Esophagus squamous epithelium (tissue), 5 donors: ENCODE results near the gene GUSB. TPM values are rescaled to one million over a fixed set of nuclear protein-coding genes. Genes with fewer than 3 reads are reported as not detected.
A peak's percentile ranks its signal among the peaks of the same experiment; 100 is the strongest.
"Not testable (repeated sequence)": the region's sequence is repeated elsewhere in the genome, so short reads cannot be mapped to it uniquely, and the experiment has no call there.

Source experiments
- DNase-seq: peaks from one replicate; lab custom pipeline; 2025; lab: John Stamatoyannopoulos, UW
- H3K27ac ChIP-seq, 4 donors: fragments of 200-600 bp; sonication (generic); one replicate each; pipeline ENCODE4 v1.5.1; 2016 to 2019; ENCODE audit warnings: mild to moderate bottlenecking in 1 of 4
- H3K27me3 ChIP-seq, 4 donors: fragments of 200-600 bp; sonication (generic); 1 replicate in 3 of 4; 2 replicates in 1 of 4; pipeline versions ENCODE4 v1.5.1 to v1.6.0; 2017 to 2021; ENCODE audit warnings: antibody characterized with exemption in 1 of 4
- H3K36me3 ChIP-seq, 3 donors: fragments of 200-600 bp; sonication (generic); one replicate each; pipeline ENCODE4 v1.5.1; 2016 to 2019
- H3K4me1 ChIP-seq, 3 donors: fragments of 200-600 bp; sonication (generic); one replicate each; pipeline ENCODE4 v1.5.1; 2017 to 2019
- H3K4me3 ChIP-seq, 4 donors: fragments of 200-600 bp; sonication (generic); 1 replicate in 3 of 4; 2 replicates in 1 of 4; pipeline ENCODE4 v1.5.1; 2016 to 2019; ENCODE audit warnings: mild to moderate bottlenecking in 2 of 4, moderate library complexity in 1 of 4
- H3K9me3 ChIP-seq, 3 donors: fragments of 200-600 bp; sonication (generic); one replicate each; pipeline ENCODE4 v1.5.1; 2016 to 2019
- CTCF ChIP-seq, 6 experiments: fragments of 450-650 bp in 4 of 6; fragments of 200-600 bp in 2 of 6; sonication (generic) in 2 of 6; IDR thresholded peaks; one replicate each; pipeline ENCODE4 v1.5.1; 2016 to 2019; ENCODE audit warnings: antibody characterized with exemption in 6 of 6, mild to moderate bottlenecking in 4 of 6, moderate library complexity in 4 of 6
- POLR2A ChIP-seq, 4 donors: fragments of 450-650 bp; IDR thresholded peaks; one replicate each; pipeline ENCODE4 v1.6.1; 2017; ENCODE audit warnings: antibody characterized with exemption in 4 of 4, mild to moderate bottlenecking in 4 of 4, moderate library complexity in 3 of 4
- WGBS, 2 donors: methylation state at CpG; one replicate each; pipeline ENCODE4 v1.1.5; 2018; 5-methylcytosine and 5-hydroxymethylcytosine counted together
- intact Hi-C: fragments of 100-400 bp; cut with DNase I; formaldehyde crosslinking; loops from one replicate; pipeline ENCODE4 v1.15.0; 2022
- total RNA-seq, 4 donors: library from RNA; depleted of rRNA; stranded (reverse); fragments of >200 nt; gene quantifications; one replicate each; pipeline ENCODE4 v1.1.0, GENCODE V29; 2016
- donor health status: DM: yes; HTN: yes; CAD: no.

Gene GUSB
- 10 to 100 TPM; 13.6 to 30.1 (median 21.7) TPM for total RNA-seq

- Histone ChIP-seq H3K36me3 (peaks cover 0 to 27% (median 0%) of the 10 kb centered on the region in 3 donors), H3K27me3 (no peaks in the 10 kb centered on the region), H3K4me3 (peak within 1 kb of the TSS; percentile 73 to 96 (median 90)), H3K9me3 (no peaks in the 10 kb centered on the region), H3K4me1 (peaks cover 13 to 28% (median 18%) of the 10 kb centered on the region in 3 donors), H3K27ac (peak within 1 kb of the TSS; percentile 83 to 95 (median 92))
- intact Hi-C loops: no loop called here
- TF ChIP-seq POLR2A (IDR thresholded peaks at IDR 0.05) (peak in 3 of 4 donors; percentile 55 to 86 (median 84)), CTCF (IDR thresholded peaks at IDR 0.05) (no peak)
- WGBS, 2 donors: 20 to 28% methylated on average over 3 to 8 of the region's 62 CpGs
- DNase-seq: peak; percentile 57
These were observed at the start of gene GUSB for GRCh38 chr7:65981965-65982792. Gene GUSB, minus strand, starts transcription at chr7:65982213. Its CDS starts 30 bp downstream, at chr7:65982183.

GRCh38 chr7:66028342-66028741 is 46.3 kb upstream of the GUSB start:
- H3K9me3 ChIP-seq, H3K4me1 ChIP-seq, DNase-seq, H3K27me3 ChIP-seq, H3K4me3 ChIP-seq, H3K27ac ChIP-seq, H3K36me3 ChIP-seq, intact Hi-C loops: not testable (repeated sequence)
- WGBS, 2 donors: 56 to 59% methylated on average over 3 of the region's 3 CpGs

GRCh38 chr7:66016131-66016461 is 34.1 kb upstream of the GUSB start:
- H3K9me3 ChIP-seq: no peaks in the 10 kb centered on the region
- 27 to 33% methylated on average over 4 of the region's 4 CpGs for WGBS, 2 donors
- no peak for DNase-seq
- peaks cover 0 to 17% (median 0%) of the 10 kb centered on the region in 3 donors for H3K4me1 ChIP-seq
- intact Hi-C loops: no loop called here
- no peak for TF ChIP-seq POLR2A (IDR thresholded peaks at IDR 0.05)
- no peak for TF ChIP-seq CTCF (IDR thresholded peaks at IDR 0.05)
- H3K4me3 ChIP-seq: no peak overlapping the region
- no peaks in the 10 kb centered on the region for H3K27me3 ChIP-seq
- no peak overlapping the region for H3K27ac ChIP-seq
- H3K36me3 ChIP-seq: no peaks in the 10 kb centered on the region

GRCh38 chr7:66015440-66016130 is 33.6 kb upstream of the GUSB start:
- TF ChIP-seq POLR2A (IDR thresholded peaks at IDR 0.05): no peak
- TF ChIP-seq CTCF (IDR thresholded peaks at IDR 0.05): no peak
- DNase-seq: no peak

GRCh38 chr7:66013938-66014337 is 31.9 kb upstream of the GUSB start:
- Histone ChIP-seq H3K27ac (no peak overlapping the region), H3K9me3 (no peaks in the 10 kb centered on the region), H3K4me1 (peaks cover 0 to 23% (median 0%) of the 10 kb centered on the region in 3 donors), H3K27me3 (no peaks in the 10 kb centered on the region), H3K36me3 (no peaks in the 10 kb centered on the region), H3K4me3 (no peak overlapping the region)
- no peak for TF ChIP-seq POLR2A (IDR thresholded peaks at IDR 0.05)
- peak in 5 of 6 experiments; percentile 12 to 45 (median 26) for TF ChIP-seq CTCF (IDR thresholded peaks at IDR 0.05)
- DNase-seq: no peak
- 66 to 84% methylated on average over 3 to 5 of the region's 5 CpGs for WGBS, 2 donors
- intact Hi-C loops: no loop called here

More at GRCh38 chr7:66015440-66016130, 33.6 kb upstream of the GUSB start:
- Histone ChIP-seq H3K9me3 (no peaks in the 10 kb centered on the region), H3K27me3 (no peaks in the 10 kb centered on the region), H3K36me3 (no peaks in the 10 kb centered on the region), H3K4me3 (no peak overlapping the region), H3K4me1 (peaks cover 0 to 17% (median 0%) of the 10 kb centered on the region in 3 donors), H3K27ac (no peak overlapping the region)
- WGBS, 2 donors: 75 to 82% methylated on average over 7 to 8 of the region's 8 CpGs
- intact Hi-C loops: no loop called here
